Astrocyte of the cerebellum (primary cell): ENCODE measurements around the gene GOLPH3.
"Not testable (repeated sequence)": the region's sequence is repeated elsewhere in the genome, so short reads cannot be mapped to it uniquely, and the experiment has no call there.

Experiments
- DNase-seq: peaks from one replicate; pipeline ENCODE4 v3.0.0-alpha.2; 2011; ENCODE audit warnings: low read depth
- H3K4me3 ChIP-seq: 2 replicates; pipeline ENCODE4 v1.5.1; 2011; ENCODE audit warnings: mild to moderate bottlenecking, low read depth, low read length, moderate library complexity
- in situ Hi-C: cut with HindIII; loops from 2 replicates; pipeline ENCODE4 v1.10.0; 2017; ENCODE audit warnings: low sequenced_read_pairs
- TF ChIP-seq, protein P1 (sequence below): IDR thresholded peaks from 2 replicates; pipeline ENCODE4 v1.5.1; 2012; ENCODE audit warnings: low read length, low read depth, moderate library complexity, mild to moderate bottlenecking; ENCODE audit errors: missing control alignments

Gene GOLPH3

DNA sequence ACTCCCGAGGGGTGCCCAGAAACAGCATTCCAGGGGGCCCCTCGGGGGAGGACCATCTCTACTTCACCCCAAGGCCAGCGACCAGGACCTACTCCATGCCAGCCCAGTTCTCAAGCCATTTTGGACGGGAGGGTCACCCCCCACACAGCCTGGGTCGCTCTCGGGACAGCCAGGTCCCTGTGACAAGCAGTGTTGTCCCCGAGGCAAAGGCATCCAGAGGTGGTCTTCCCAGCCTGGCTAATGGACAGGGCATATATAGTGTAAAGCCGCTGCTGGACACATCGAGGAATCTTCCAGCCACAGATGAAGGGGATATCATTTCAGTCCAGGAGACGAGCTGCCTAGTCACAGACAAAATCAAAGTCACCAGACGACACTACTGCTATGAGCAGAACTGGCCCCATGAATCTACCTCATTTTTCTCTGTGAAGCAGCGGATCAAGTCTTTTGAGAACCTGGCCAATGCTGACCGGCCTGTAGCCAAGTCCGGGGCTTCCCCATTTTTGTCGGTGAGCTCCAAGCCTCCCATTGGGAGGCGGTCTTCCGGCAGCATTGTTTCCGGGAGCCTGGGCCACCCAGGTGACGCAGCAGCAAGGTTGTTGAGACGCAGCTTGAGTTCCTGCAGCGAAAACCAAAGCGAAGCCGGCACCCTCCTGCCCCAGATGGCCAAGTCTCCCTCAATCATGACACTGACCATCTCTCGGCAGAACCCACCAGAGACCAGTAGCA lies 83.9 kb downstream of the GOLPH3 start:
- in situ Hi-C loops: no loop called here
- TF ChIP-seq, protein P1, sequence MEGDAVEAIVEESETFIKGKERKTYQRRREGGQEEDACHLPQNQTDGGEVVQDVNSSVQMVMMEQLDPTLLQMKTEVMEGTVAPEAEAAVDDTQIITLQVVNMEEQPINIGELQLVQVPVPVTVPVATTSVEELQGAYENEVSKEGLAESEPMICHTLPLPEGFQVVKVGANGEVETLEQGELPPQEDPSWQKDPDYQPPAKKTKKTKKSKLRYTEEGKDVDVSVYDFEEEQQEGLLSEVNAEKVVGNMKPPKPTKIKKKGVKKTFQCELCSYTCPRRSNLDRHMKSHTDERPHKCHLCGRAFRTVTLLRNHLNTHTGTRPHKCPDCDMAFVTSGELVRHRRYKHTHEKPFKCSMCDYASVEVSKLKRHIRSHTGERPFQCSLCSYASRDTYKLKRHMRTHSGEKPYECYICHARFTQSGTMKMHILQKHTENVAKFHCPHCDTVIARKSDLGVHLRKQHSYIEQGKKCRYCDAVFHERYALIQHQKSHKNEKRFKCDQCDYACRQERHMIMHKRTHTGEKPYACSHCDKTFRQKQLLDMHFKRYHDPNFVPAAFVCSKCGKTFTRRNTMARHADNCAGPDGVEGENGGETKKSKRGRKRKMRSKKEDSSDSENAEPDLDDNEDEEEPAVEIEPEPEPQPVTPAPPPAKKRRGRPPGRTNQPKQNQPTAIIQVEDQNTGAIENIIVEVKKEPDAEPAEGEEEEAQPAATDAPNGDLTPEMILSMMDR: no peak
- H3K4me3 ChIP-seq: no peak overlapping the region
- no peak for DNase-seq

DNA sequence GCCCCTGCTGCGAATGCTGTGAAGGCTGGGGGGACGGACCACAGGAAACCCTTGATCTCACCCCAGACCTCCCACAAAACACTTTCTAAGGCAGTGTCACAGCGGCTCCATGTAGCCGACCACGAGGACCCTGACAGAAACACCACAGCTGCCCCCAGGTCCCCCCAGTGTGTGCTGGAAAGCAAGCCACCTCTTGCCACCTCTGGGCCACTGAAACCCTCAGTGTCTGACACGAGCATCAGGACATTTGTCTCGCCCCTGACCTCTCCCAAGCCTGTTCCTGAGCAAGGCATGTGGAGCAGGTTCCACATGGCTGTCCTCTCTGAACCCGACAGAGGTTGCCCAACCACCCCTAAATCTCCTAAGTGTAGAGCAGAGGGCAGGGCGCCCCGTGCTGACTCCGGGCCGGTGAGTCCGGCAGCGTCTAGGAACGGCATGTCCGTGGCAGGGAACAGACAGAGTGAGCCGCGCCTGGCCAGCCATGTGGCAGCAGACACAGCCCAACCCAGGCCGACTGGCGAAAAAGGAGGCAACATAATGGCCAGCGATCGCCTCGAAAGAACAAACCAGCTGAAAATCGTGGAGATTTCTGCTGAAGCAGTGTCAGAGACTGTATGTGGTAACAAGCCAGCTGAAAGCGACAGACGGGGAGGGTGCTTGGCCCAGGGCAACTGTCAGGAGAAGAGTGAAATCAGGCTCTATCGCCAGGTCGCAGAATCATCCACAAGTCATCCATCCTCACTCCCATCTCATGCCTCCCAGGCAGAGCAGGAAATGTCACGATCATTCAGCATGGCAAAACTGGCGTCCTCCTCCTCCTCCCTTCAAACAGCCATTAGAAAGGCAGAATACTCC lies 84.7 kb downstream of the GOLPH3 start:
- no peak for DNase-seq
- H3K4me3 ChIP-seq: no peak overlapping the region
- TF ChIP-seq, protein P1: no peak
- in situ Hi-C loops: no loop called here

DNA sequence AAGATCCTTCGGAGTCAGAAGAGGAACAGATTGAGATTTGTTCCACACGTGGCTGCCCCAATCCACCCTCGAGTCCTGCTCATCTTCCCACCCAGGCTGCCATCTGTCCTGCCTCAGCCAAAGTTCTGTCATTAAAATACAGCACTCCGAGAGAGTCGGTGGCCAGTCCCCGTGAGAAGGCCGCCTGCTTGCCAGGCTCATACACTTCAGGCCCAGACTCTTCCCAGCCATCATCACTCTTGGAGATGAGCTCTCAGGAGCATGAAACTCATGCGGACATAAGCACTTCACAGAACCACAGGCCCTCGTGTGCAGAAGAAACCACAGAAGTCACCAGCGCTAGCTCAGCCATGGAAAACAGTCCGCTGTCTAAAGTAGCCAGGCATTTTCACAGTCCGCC lies 85.9 kb downstream of the GOLPH3 start:
- in situ Hi-C loops: no loop called here
- TF ChIP-seq, protein P1: no peak

DNA sequence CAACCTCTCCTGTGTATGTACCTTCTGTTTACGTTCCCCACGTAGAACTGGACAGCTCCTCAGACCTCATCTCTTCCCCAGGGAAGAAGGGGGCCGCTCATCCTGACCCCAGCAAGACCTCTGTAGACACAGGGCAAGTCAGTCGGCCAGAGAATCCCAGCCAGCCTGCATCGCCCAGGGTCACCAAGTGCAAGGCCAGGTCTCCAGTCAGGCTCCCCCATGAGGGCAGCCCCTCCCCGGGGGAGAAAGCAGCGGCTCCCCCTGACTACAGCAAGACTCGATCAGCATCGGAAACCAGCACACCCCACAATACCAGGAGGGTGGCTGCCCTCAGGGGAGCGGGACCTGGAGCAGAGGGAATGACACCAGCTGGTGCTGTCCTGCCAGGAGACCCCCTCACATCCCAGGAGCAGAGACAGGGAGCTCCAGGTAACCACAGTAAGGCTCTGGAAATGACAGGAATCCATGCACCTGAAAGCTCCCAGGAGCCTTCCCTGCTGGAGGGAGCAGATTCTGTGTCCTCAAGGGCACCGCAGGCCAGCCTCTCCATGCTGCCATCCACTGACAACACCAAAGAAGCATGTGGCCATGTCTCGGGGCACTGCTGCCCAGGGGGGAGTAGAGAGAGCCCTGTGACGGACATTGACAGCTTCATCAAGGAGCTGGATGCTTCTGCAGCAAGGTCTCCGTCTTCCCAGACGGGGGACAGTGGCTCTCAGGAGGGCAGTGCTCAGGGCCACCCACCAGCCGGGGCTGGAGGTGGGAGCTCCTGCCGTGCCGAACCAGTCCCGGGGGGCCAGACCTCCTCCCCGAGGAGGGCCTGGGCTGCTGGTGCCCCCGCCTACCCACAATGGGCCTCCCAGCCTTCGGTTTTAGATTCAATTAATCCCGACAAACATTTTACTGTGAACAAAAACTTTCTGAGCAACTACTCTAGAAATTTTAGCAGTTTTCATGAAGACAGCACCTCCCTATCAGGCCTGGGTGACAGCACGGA lies 86.7 kb downstream of the GOLPH3 start:
- DNase-seq: no peak
- TF ChIP-seq, protein P1: no peak
- in situ Hi-C loops: no loop called here
- H3K4me3 ChIP-seq: no peak overlapping the region

More for the DNA sequence above, 85.9 kb downstream of the GOLPH3 start:
- DNase-seq: no peak
- no peak overlapping the region for H3K4me3 ChIP-seq

DNA sequence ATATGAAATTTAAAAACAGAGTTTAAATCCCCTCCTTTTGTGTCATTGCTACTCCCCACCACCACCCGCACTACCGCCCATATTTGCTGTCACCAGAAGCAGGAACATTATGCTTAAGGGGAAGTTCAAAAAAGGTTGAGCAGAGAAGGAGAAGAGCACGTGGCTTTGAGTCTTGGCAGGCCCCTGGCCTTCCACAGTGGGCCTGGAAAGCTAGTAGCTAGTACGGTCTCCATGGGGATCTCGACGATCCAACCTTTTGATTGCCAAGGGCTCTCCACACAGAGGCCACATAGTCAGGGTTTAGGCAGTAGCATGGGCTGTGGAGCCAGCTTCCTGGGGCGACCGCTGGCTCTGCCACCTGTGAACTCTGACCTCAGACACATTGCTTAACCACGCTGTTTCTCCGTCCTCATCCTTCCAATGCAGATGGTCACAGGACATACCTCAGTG lies 90.1 kb downstream of the GOLPH3 start:
- in situ Hi-C loops: no loop called here
- no peak overlapping the region for H3K4me3 ChIP-seq
- DNase-seq: no peak
- TF ChIP-seq, protein P1: no peak

DNA sequence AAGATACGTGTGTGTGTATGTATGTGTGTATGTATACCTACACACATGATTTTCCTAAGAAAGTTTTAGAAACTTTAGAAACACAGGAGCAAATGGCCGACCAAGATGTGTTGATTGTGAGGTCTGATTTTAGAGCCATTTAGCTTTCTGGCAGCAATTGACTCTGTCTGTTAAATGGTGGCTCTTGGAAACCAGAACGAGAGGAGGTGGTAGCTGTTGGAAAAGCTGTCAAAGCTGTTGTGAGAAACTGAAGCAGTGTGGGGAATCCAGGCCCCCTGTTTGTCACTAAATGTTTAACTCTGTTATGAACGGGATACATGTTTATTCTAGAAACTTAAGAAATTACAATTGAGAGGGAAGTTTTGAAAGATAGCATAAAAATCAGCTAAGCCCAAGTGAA lies 91.4 kb downstream of the GOLPH3 start:
- no peak for DNase-seq
- in situ Hi-C loops: no loop called here
- H3K4me3 ChIP-seq: no peak overlapping the region
- TF ChIP-seq, protein P1: no peak

DNA sequence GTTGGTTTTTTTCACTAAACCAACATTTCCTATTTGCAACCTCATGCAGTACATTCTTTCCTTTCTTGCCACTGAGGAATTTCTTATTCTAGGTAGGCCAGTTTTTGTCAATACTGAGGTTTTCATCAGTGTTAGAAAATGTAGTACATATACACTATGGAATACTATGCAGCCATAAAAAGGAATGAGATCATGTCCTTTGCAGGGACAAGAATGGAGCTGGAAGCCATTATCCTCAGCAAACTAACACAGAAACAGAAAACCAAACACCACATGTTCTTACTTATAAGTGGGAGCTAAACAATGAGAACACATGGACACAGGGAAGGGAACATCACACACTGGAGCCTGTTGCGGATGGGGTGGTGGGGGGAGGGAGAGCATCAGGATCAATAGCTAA lies 93.6 kb downstream of the GOLPH3 start:
- H3K4me3 ChIP-seq, in situ Hi-C loops, DNase-seq: not testable (repeated sequence)

DNA sequence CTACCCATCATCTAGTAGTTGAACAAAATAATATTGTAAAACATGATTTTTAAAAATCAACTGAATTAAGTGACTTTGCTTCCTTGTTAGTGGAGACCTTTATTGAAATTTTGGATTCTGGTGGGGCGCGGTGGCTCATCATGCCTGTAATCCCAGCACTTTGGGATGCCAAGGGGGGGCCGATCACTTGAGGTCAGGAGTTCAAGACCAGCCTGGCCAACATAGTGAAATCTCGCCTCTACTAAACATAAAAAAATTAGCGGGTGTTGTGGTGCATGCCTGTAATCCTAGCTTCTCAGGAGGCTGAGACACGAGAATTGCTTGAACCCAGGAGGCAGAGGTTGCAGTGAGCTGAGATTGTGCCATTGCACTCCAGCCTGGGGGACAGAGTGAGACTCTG lies 95.3 kb downstream of the GOLPH3 start:
- H3K4me3 ChIP-seq, in situ Hi-C loops, DNase-seq: not testable (repeated sequence)
